ENCODE data around the gene SMG7.

SMG7 gene

GRCh38 chr1:183552441-183552840 is 80.1 kb downstream of the SMG7 start:
- peaks cover 96% of the 10 kb centered on the region for H3K36me3 ChIP-seq
- no peak overlapping the region for H3K4me3 ChIP-seq (ENCODE audit: low read depth in 1 of 2, low read length in 1 of 2)
- H3K9me3 ChIP-seq, result peaks cover 7% of the 10 kb centered on the region
- H3K27me3 ChIP-seq, result no peaks in the 10 kb centered on the region
- H3K27ac ChIP-seq, result peak overlapping the region; percentile 100
- peaks cover 11 to 23% of the 10 kb centered on the region in 2 experiments for H3K4me1 ChIP-seq (ENCODE audit: control insufficient read depth in 1 of 2, insufficient read depth in 1 of 2, low read depth in 1 of 2, low read length in 1 of 2)
- TF ChIP-seq CTCF (IDR thresholded peaks at IDR 0.05), result no peak

- Histone ChIP-seq H3K36me3 (peaks cover 96% of the 10 kb centered on the region), H3K27ac (peak overlapping the region; percentile 100), H3K27me3 (no peaks in the 10 kb centered on the region), H3K9me3 (peaks cover 7% of the 10 kb centered on the region), H3K4me1 (ENCODE audit: control insufficient read depth in 1 of 2, insufficient read depth in 1 of 2, low read depth in 1 of 2, low read length in 1 of 2) (peaks cover 11 to 22% of the 10 kb centered on the region in 2 experiments), H3K4me3 (ENCODE audit: low read depth in 1 of 2, low read length in 1 of 2) (no peak overlapping the region)
- no peak for TF ChIP-seq CTCF (IDR thresholded peaks at IDR 0.05)
These were observed 80.6 kb downstream of the SMG7 start for GRCh38 chr1:183552891-183553290.

DNA sequence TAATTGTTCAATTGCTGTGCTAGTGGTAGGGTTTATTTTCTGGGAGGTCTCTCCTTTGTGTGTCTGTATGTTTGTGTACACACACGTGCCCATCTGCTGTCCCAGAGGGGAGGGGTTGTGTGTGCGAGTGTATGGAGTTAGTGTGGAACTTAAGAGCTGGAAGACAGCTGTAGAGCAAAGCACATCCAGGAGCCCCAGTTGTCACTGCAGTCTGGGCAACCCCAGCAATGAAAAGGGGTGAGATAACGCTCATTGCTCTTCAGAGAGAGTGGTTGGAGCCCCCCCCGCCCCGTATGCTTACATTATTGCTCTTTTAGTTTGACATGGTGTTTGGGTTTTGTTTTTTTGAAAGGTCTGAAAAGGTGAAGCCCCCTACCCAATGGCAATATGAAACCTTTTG is 81.0 kb downstream of the SMG7 start:
- peaks cover 98% of the 10 kb centered on the region for H3K36me3 ChIP-seq
- H3K27ac ChIP-seq, result peak overlapping the region; percentile 100
- peaks cover 7% of the 10 kb centered on the region for H3K9me3 ChIP-seq
- no peak for TF ChIP-seq CTCF (IDR thresholded peaks at IDR 0.05)
- peaks cover 7 to 19% of the 10 kb centered on the region in 2 experiments for H3K4me1 ChIP-seq (ENCODE audit: control insufficient read depth in 1 of 2, insufficient read depth in 1 of 2, low read depth in 1 of 2, low read length in 1 of 2)
- no peak overlapping the region for H3K4me3 ChIP-seq (ENCODE audit: low read depth in 1 of 2, low read length in 1 of 2)
- no peaks in the 10 kb centered on the region for H3K27me3 ChIP-seq

GRCh38 chr1:183553764-183554163 is 81.5 kb downstream of the SMG7 start:
- Histone ChIP-seq H3K9me3 (peaks cover 7% of the 10 kb centered on the region), H3K27me3 (no peaks in the 10 kb centered on the region), H3K27ac (peak overlapping the region; percentile 100), H3K36me3 (peaks cover 99% of the 10 kb centered on the region), H3K4me1 (ENCODE audit: control insufficient read depth in 1 of 2, insufficient read depth in 1 of 2, low read depth in 1 of 2, low read length in 1 of 2) (peaks cover 7 to 19% of the 10 kb centered on the region in 2 experiments), H3K4me3 (ENCODE audit: low read depth in 1 of 2, low read length in 1 of 2) (no peak overlapping the region)
- TF ChIP-seq CTCF (IDR thresholded peaks at IDR 0.05), result no peak

DNA sequence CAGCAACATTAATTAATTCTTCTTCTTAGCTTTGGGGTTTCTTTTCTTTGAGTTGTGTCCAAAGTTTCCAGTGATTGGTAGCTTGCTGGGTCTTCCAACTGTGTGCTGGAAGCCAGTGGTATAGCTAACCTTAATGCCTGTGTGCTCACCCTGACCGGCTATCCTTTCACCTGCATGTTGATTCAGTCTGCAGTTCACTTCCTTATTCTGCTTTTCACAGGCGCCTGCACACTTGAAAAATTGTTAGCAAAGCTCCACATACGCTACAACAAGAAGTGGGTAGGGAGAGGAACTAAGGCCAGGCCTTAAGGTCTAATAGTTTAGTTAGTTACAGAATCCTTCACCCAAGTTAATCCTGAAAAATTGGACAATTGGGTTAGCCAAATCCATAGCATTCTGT is 82.3 kb downstream of the SMG7 start:
- H3K4me3 ChIP-seq (ENCODE audit: low read depth in 1 of 2, low read length in 1 of 2), result no peak overlapping the region
- H3K27ac ChIP-seq, result peak overlapping the region; percentile 100
- no peak for TF ChIP-seq CTCF (IDR thresholded peaks at IDR 0.05)
- peaks cover 99% of the 10 kb centered on the region for H3K36me3 ChIP-seq
- H3K27me3 ChIP-seq, result no peaks in the 10 kb centered on the region
- H3K9me3 ChIP-seq, result peaks cover 15% of the 10 kb centered on the region
- peaks cover 5 to 17% of the 10 kb centered on the region in 2 experiments for H3K4me1 ChIP-seq (ENCODE audit: control insufficient read depth in 1 of 2, insufficient read depth in 1 of 2, low read depth in 1 of 2, low read length in 1 of 2)

DNA sequence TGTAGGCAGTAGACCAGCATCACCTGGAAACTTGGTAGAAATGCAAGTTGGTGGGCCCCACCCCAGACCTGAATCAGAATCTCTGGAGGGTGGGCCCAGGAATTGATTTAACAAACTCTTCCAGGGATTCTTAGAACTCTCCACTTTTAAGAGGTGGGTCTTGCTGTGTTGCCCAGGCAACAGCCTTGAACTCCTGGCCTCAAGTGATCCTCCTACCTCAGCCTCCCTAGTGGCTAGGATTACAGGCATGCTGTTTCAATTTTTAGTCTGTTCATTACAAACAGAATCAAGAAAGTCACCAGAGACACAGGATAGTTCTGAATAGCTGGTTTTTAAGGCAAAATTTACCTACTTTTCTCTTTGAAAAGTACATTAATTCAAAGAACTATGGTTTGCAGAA is 86.8 kb downstream of the SMG7 start:
- H3K36me3 ChIP-seq, result peaks cover 100% of the 10 kb centered on the region
- peaks cover 21% of the 10 kb centered on the region for H3K9me3 ChIP-seq
- peak overlapping the region; percentile 100 for H3K27ac ChIP-seq
- TF ChIP-seq CTCF (IDR thresholded peaks at IDR 0.05), result no peak
- H3K4me3 ChIP-seq (ENCODE audit: low read depth in 1 of 2, low read length in 1 of 2), result no peak overlapping the region
- no peaks in the 10 kb centered on the region for H3K27me3 ChIP-seq
- H3K4me1 ChIP-seq (ENCODE audit: control insufficient read depth in 1 of 2, insufficient read depth in 1 of 2, low read depth in 1 of 2, low read length in 1 of 2), result peaks cover 0 to 9% of the 10 kb centered on the region in 2 experiments
